IMR-90 (cell line): Measurements from ENCODE around the gene SYTL4. TPM values are rescaled to one million over a fixed set of nuclear protein-coding genes. Genes with fewer than 3 reads are reported as not detected.

Source experiments
- ATAC-seq: fragments of 200-7000 bp; cut with Tn5 transposase; 2 replicates; pipeline ENCODE4 v1.9.1; 2020; ENCODE audit warnings: low read depth, mild to moderate bottlenecking, moderate library complexity
- BruUV-seq: library from RNA; stranded (reverse); fragments of 400-500 nt; replicated peaks from 2 replicates; lab custom pipeline; 2021; lab: Mats Ljungman, UMichigan
- CTCF ChIA-PET: fragments of 300-600 bp; formaldehyde crosslinking; extraction: SDS; loops from one replicate; lab custom pipeline; 2021; ENCODE audit warnings: antibody characterized with exemption; lab: Yijun Ruan, JAX
- POLR2A ChIA-PET: fragments of 300-600 bp; sonication (Branson Sonifier 250); formaldehyde crosslinking; loops from one replicate; lab custom pipeline; 2022; ENCODE audit warnings: antibody characterized with exemption; ENCODE audit not compliant: unreplicated experiment; lab: Charles Lee
- DNase-seq: peaks from one replicate; pipeline ENCODE4 v3.0.0; 2013
- H2AFZ ChIP-seq: replicated peaks from 2 replicates; pipeline ENCODE3; 2013; ENCODE audit warnings: low read length, mild to moderate bottlenecking; ENCODE audit not compliant: poor library complexity
- H2AK5ac ChIP-seq: 2 replicates; pipeline ENCODE4 v1.6.1; 2013; ENCODE audit warnings: low read depth, low read length, inconsistent platforms
- H2AK9ac ChIP-seq: replicated peaks from 2 replicates; pipeline ENCODE3; 2013; ENCODE audit warnings: mild to moderate bottlenecking, low read depth, low read length, moderate library complexity; ENCODE audit not compliant: poor library complexity
- H2BK120ac ChIP-seq: 2 replicates; pipeline ENCODE4 v1.6.1; 2013; ENCODE audit warnings: low read depth, low read length, inconsistent platforms
- H2BK15ac ChIP-seq: 3 replicates; pipeline ENCODE4 v1.6.1; 2013; ENCODE audit warnings: low read depth, low read length, inconsistent platforms
- H2BK20ac ChIP-seq: 2 replicates; pipeline ENCODE4 v1.6.1; 2013; ENCODE audit warnings: low read depth, mild to moderate bottlenecking, inconsistent platforms, low read length, moderate library complexity
- H2BK5ac ChIP-seq: 2 replicates; pipeline ENCODE4 v1.6.1; 2013; ENCODE audit warnings: mild to moderate bottlenecking, low read depth, low read length, inconsistent platforms; ENCODE audit not compliant: poor library complexity, severe bottlenecking
- H3K14ac ChIP-seq: replicated peaks from 2 replicates; pipeline ENCODE4 v1.6.1; 2013; ENCODE audit warnings: low read depth, low read length, inconsistent platforms
- H3K18ac ChIP-seq: 2 replicates; pipeline ENCODE4 v1.6.1; 2013; ENCODE audit warnings: low read depth, low read length, control low read depth
- H3K23ac ChIP-seq: 2 replicates; pipeline ENCODE4 v1.6.1; 2013; ENCODE audit warnings: low read depth, low read length, inconsistent platforms
- H3K27ac ChIP-seq: 2 replicates; pipeline ENCODE4 v1.5.1; 2013; ENCODE audit warnings: mild to moderate bottlenecking, control low read depth, low read length; ENCODE audit not compliant: insufficient read depth
- H3K27me3 ChIP-seq: 2 replicates; pipeline ENCODE4 v1.6.1; 2013; ENCODE audit warnings: low read length; ENCODE audit not compliant: control insufficient read depth, insufficient read depth
- H3K36me3 ChIP-seq: 2 replicates; pipeline ENCODE4 v1.6.1; 2013; ENCODE audit warnings: low read length, mixed read lengths; ENCODE audit not compliant: control insufficient read depth, insufficient read depth
- H3K4ac ChIP-seq: 2 replicates; pipeline ENCODE4 v1.6.1; 2013; ENCODE audit warnings: low read depth, low read length, inconsistent platforms
- H3K4me1 ChIP-seq: 2 replicates; pipeline ENCODE4 v1.6.1; 2013; ENCODE audit warnings: low read length, mixed read lengths; ENCODE audit not compliant: control insufficient read depth, insufficient read depth
- H3K4me2 ChIP-seq: 2 replicates; pipeline ENCODE4 v1.6.1; 2013; ENCODE audit warnings: low read depth, mild to moderate bottlenecking, control low read depth, low read length, moderate library complexity
- H3K4me3 ChIP-seq: 2 replicates; pipeline ENCODE4 v1.5.1; 2013; ENCODE audit warnings: low read depth, mild to moderate bottlenecking, control low read depth, low read length, moderate library complexity; ENCODE audit not compliant: insufficient read depth
- H3K56ac ChIP-seq: 2 replicates; pipeline ENCODE4 v1.6.1; 2013; ENCODE audit warnings: low read length, inconsistent platforms; ENCODE audit not compliant: insufficient read depth; ENCODE audit errors: extremely low read depth
- H3K79me1 ChIP-seq, 2 experiments: 2 replicates each; pipeline ENCODE4 v1.6.1; 2013; ENCODE audit warnings: low read length in 2 of 2, inconsistent platforms in 1 of 2, low read depth in 1 of 2
- H3K9ac ChIP-seq: 2 replicates; pipeline ENCODE4 v1.6.1; 2013; ENCODE audit warnings: low read depth, low read length, control low read depth
- H3K9me1 ChIP-seq: 2 replicates; pipeline ENCODE4 v1.6.1; 2013; ENCODE audit warnings: low read length, inconsistent platforms; ENCODE audit not compliant: insufficient read depth
- H3K9me3 ChIP-seq: 2 replicates; pipeline ENCODE4 v1.6.1; 2013; ENCODE audit warnings: low read length; ENCODE audit not compliant: control insufficient read depth, insufficient read depth
- H4K20me1 ChIP-seq: 2 replicates; pipeline ENCODE4 v1.6.1; 2013; ENCODE audit warnings: low read length, inconsistent platforms; ENCODE audit not compliant: insufficient read depth
- H4K5ac ChIP-seq: 2 replicates; pipeline ENCODE4 v1.6.1; 2013; ENCODE audit warnings: mild to moderate bottlenecking, low read depth, low read length, control low read depth
- H4K8ac ChIP-seq, 2 experiments: 2 replicates each; pipeline ENCODE4 v1.6.1; 2013; ENCODE audit warnings: low read depth in 2 of 2, low read length in 2 of 2, control low read depth in 1 of 2, inconsistent platforms in 1 of 2
- H4K91ac ChIP-seq: 2 replicates; pipeline ENCODE4 v1.6.1; 2013; ENCODE audit warnings: low read depth, low read length, inconsistent platforms; ENCODE audit not compliant: insufficient read depth
- CEBPB ChIP-seq: IDR thresholded peaks from 2 replicates; pipeline ENCODE4 v1.6.1; 2012; ENCODE audit warnings: low read depth, low read length, improper control_type of control experiment
- ELK1 ChIP-seq: fragments of 150-350 bp; IDR thresholded peaks from 2 replicates; pipeline ENCODE4 v1.6.1; 2016; ENCODE audit warnings: low read depth, mild to moderate bottlenecking, low read length, moderate library complexity, borderline replicate concordance
- MAFK ChIP-seq: IDR thresholded peaks from 2 replicates; pipeline ENCODE4 v1.6.1; 2012; ENCODE audit warnings: low read depth, low read length, improper control_type of control experiment
- NFE2L2 ChIP-seq: fragments of 150-350 bp; IDR thresholded peaks from 2 replicates; pipeline ENCODE4 v1.6.1; 2016; ENCODE audit warnings: low read depth, mild to moderate bottlenecking, low read length
- RAD21 ChIP-seq: IDR thresholded peaks from 2 replicates; pipeline ENCODE4 v1.6.1; 2012; ENCODE audit warnings: low read length, improper control_type of control experiment
- RCOR1 ChIP-seq: IDR thresholded peaks from 2 replicates; pipeline ENCODE4 v1.6.1; 2012; ENCODE audit warnings: mild to moderate bottlenecking, low read length, improper control_type of control experiment; ENCODE audit not compliant: insufficient replicate concordance
- SMC3 ChIP-seq: fragments of 150-350 bp; IDR thresholded peaks from 2 replicates; pipeline ENCODE4 v1.6.1; 2016; ENCODE audit warnings: low read depth, mild to moderate bottlenecking, antibody characterized with exemption, low read length, moderate library complexity
- WGBS, 2 experiments: methylation state at CpG; one replicate each; pipeline versions ENCODE4 v1.1.5 to v1.1.7; 2013; ENCODE audit warnings: missing lambda C conversion rate in 2 of 2; ENCODE audit not compliant: insufficient read length in 1 of 2; ENCODE audit errors: extremely low coverage in 2 of 2; 5-methylcytosine and 5-hydroxymethylcytosine counted together
- dilution Hi-C: fragments of 300-500 bp; cut with HindIII; formaldehyde crosslinking; loops from one replicate; pipeline ENCODE4 v1.14.3; 2018; ENCODE audit warnings: low sequenced_read_pairs; ENCODE audit not compliant: unreplicated experiment
- in situ Hi-C: fragments of 300-500 bp; cut with MboI; formaldehyde crosslinking; loops from 3 replicates; pipeline ENCODE4 v1.14.3; 2019; ENCODE audit warnings: low sequenced_read_pairs, inconsistent platforms, mixed read lengths
- intact Hi-C: fragments of 100-400 bp; cut with micrococcal nuclease; formaldehyde crosslinking; loops from 2 replicates; pipeline ENCODE4 v1.10.0; 2022
- polyA plus RNA-seq, 3 experiments: library from polyadenylated mRNA; depleted of rRNA; stranded (reverse); fragments of >200 nt; gene quantifications; 2 replicates each; pipeline ENCODE4 v1.2.3, GENCODE V29; 2012; ENCODE audit warnings: low replicate concordance in 1 of 3
- total RNA-seq: library from RNA; depleted of rRNA; stranded (reverse); fragments of >200 nt; gene quantifications from 2 replicates; pipeline ENCODE4 v1.2.3, GENCODE V29; 2012

Gene SYTL4
- total and polyA plus RNA-seq, 2 of the 4 experiments (the other 2 are of a cell fraction): 2.3 to 2.4 TPM

- no peaks in the 10 kb centered on the region for H3K9me1 ChIP-seq
- H2AFZ ChIP-seq: no peak overlapping the region
- no peak overlapping the region for H4K5ac ChIP-seq
- no CpG with 5 or more reads among the region's 3 CpGs for WGBS, 2 experiments
- H3K9ac ChIP-seq: no peak overlapping the region
- H3K9me3 ChIP-seq: no peaks in the 10 kb centered on the region
- no peak overlapping the region for H2BK15ac ChIP-seq
- H3K14ac ChIP-seq: no peak overlapping the region
- H3K4ac ChIP-seq: no peak overlapping the region
- no peak overlapping the region for H4K8ac ChIP-seq
- H3K4me1 ChIP-seq: no peaks in the 10 kb centered on the region
- no peak overlapping the region for H3K27ac ChIP-seq
- no peak overlapping the region for H2BK5ac ChIP-seq
- no peak for TF ChIP-seq ELK1
- no peak for TF ChIP-seq NFE2L2
- no peak for TF ChIP-seq RCOR1
- no peak for TF ChIP-seq SMC3
- TF ChIP-seq CEBPB: no peak
- TF ChIP-seq MAFK: no peak
- no peak for TF ChIP-seq RAD21
- H3K4me3 ChIP-seq: no peak overlapping the region
- intact Hi-C loops (no loop called here), dilution Hi-C loops (no loop called here), in situ Hi-C loops (no loop called here)
- ATAC-seq (no peak), DNase-seq (no peak)
- H3K56ac ChIP-seq: no peak overlapping the region
- no peak overlapping the region for H3K18ac ChIP-seq
- no peak overlapping the region for H2AK5ac ChIP-seq
- H4K20me1 ChIP-seq: no peaks in the 10 kb centered on the region
- H2AK9ac ChIP-seq: no peak overlapping the region
- H3K23ac ChIP-seq: no peak overlapping the region
- no peak overlapping the region for H2BK120ac ChIP-seq
- no peak overlapping the region for H2BK20ac ChIP-seq
- peaks cover 22% of the 10 kb centered on the region for H3K27me3 ChIP-seq
- no peaks in the 10 kb centered on the region for H3K36me3 ChIP-seq
- no TSS peak for BruUV-seq
- no peaks in the 10 kb centered on the region for H3K79me1 ChIP-seq
- H3K4me2 ChIP-seq: no peak overlapping the region
- ChIA-PET CTCF (no interaction called here), POLR2A (no interaction called here)
- H4K91ac ChIP-seq: no peak overlapping the region
Observed at GRCh38 chrX:100747090-100747489, 15.2 kb upstream of the SYTL4 start.
